ENCODE measurements around the gene NCOA6.

GRCh38 chr20:34751453-34751852 is 74.0 kb downstream of the NCOA6 start:
- TF ChIP-seq CTCF (IDR thresholded peaks at IDR 0.05) (no peak), EP300 (IDR thresholded peaks at IDR 0.05) (no peak), POLR2A (IDR thresholded peaks at IDR 0.05) (no peak)

Data from tibial nerve (tissue), 4 donors.